ENCODE data around the gene EPHA8.

EPHA8 gene

GRCh38 chr1:22618056-22618455 is 54.8 kb downstream of the EPHA8 start:
- DNase-seq (ENCODE audit: low read depth in 3 of 3) = no peak

- DNase-seq (ENCODE audit: low read depth in 3 of 3) = no peak
These were observed 56.0 kb downstream of the EPHA8 start for GRCh38 chr1:22619252-22619651.

- no peak for DNase-seq (ENCODE audit: low read depth in 3 of 3)
These were observed 56.5 kb downstream of the EPHA8 start for GRCh38 chr1:22619798-22620197.

GRCh38 chr1:22621761-22622160 is 58.5 kb downstream of the EPHA8 start:
- DNase-seq (ENCODE audit: low read depth in 3 of 3) = no peak

GRCh38 chr1:22625262-22625925 is 62.1 kb downstream of the EPHA8 start:
- DNase-seq (ENCODE audit: low read depth in 3 of 3) = no peak

GRCh38 chr1:22626237-22627157 is 63.2 kb downstream of the EPHA8 start:
- DNase-seq (ENCODE audit: low read depth in 3 of 3) = no peak

GRCh38 chr1:22627331-22627730 is 64.0 kb downstream of the EPHA8 start:
- DNase-seq (ENCODE audit: low read depth in 3 of 3) = no peak

GRCh38 chr1:22628698-22629444 is 65.6 kb downstream of the EPHA8 start:
- DNase-seq (ENCODE audit: low read depth in 3 of 3) = no peak

GRCh38 chr1:22629886-22630285 is 66.6 kb downstream of the EPHA8 start:
- DNase-seq (ENCODE audit: low read depth in 3 of 3) = no peak

GRCh38 chr1:22633697-22634463 is 70.6 kb downstream of the EPHA8 start:
- DNase-seq (ENCODE audit: low read depth in 3 of 3) = no peak

- DNase-seq (ENCODE audit: low read depth in 3 of 3) = no peak
These were observed 72.1 kb downstream of the EPHA8 start for GRCh38 chr1:22635436-22635835.

- DNase-seq (ENCODE audit: low read depth in 3 of 3) = no peak
These were observed 73.1 kb downstream of the EPHA8 start, which contains the start of gene C1QA for GRCh38 chr1:22636353-22636752. Gene C1QA (plus strand): TSS chr1:22636628. CDS start chr1:22637617, 989 bp downstream.

GRCh38 chr1:22636927-22637326 is 73.6 kb downstream of the EPHA8 start:
- no peak for DNase-seq (ENCODE audit: low read depth in 3 of 3)

- DNase-seq (ENCODE audit: low read depth in 3 of 3) = no peak
These were observed 74.7 kb downstream of the EPHA8 start for GRCh38 chr1:22637907-22638445.

- DNase-seq (ENCODE audit: low read depth in 3 of 3) = no peak
These were observed 75.4 kb downstream of the EPHA8 start for GRCh38 chr1:22638476-22639234.

- no peak for DNase-seq (ENCODE audit: low read depth in 3 of 3)
These were observed 76.0 kb downstream of the EPHA8 start for GRCh38 chr1:22639286-22639685.

GRCh38 chr1:22641247-22641646 is 78.0 kb downstream of the EPHA8 start:
- no peak for DNase-seq (ENCODE audit: low read depth in 3 of 3)

GRCh38 chr1:22641906-22642636 is 78.8 kb downstream of the EPHA8 start:
- peak; percentile 46 to 73 (median 46) for DNase-seq (ENCODE audit: low read depth in 3 of 3)

GRCh38 chr1:22643381-22643780 is 80.1 kb downstream of the EPHA8 start, which contains the start of gene C1QC:
Gene C1QC (plus strand): TSS chr1:22643633. CDS start chr1:22644024, 391 bp downstream.
- no peak for DNase-seq (ENCODE audit: low read depth in 3 of 3)

GRCh38 chr1:22643928-22644327 is 80.6 kb downstream of the EPHA8 start:
- DNase-seq (ENCODE audit: low read depth in 3 of 3) = no peak
